ENCODE results near the gene SLC44A3. TPM values are rescaled to one million over a fixed set of nuclear protein-coding genes. Genes with fewer than 3 reads are reported as not detected.
"Not testable (repeated sequence)": the region's sequence is repeated elsewhere in the genome, so short reads cannot be mapped to it uniquely, and the experiment has no call there.

The SLC44A3 gene
- total RNA-seq, 1 donor from 2014 or later = 53.8 TPM

GRCh38 chr1:94836891-94837290 is 16.7 kb downstream of the SLC44A3 start:
- no peak for DNase-seq (ENCODE audit: low spot score)

DNA sequence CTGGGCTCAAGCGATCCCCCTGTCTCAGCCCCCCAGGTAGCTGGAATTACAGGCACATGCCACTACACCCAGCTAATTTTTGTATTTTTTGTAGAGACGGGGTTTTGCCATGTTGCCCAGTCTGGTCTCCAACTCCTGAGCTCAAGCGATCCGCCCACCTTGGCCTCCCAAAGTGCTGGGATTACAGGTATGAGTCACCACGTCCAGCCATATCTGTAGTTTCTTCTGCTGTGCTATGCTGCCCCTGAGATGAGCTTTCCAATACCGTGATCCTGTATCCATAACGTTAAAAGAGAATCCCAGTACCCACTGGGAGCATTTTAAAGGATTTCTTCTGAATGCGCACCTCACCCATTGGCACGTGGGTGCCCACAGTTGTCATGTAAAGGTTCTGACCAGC is 20.2 kb downstream of the SLC44A3 start:
- not testable (repeated sequence) for DNase-seq (ENCODE audit: low spot score)

DNA sequence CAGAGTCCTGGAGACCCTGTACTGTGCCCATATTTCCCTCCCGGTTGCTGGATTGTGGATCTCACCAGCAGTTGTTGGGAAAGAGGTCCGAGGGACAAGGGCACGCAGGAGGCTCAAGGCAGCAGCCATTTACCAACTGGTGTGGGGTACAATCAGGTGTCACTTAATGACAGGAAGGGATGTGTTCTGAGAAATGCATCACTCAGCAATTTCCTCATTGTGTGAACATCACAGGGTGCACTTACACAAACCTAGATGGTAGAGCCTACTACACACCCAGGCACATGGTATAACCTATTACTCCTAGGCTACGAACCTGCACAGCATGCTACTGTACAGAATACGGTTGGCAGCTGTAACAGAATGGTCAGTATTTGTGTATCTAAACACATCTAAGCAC is 20.7 kb downstream of the SLC44A3 start:
- DNase-seq (ENCODE audit: low spot score) = no peak

DNA sequence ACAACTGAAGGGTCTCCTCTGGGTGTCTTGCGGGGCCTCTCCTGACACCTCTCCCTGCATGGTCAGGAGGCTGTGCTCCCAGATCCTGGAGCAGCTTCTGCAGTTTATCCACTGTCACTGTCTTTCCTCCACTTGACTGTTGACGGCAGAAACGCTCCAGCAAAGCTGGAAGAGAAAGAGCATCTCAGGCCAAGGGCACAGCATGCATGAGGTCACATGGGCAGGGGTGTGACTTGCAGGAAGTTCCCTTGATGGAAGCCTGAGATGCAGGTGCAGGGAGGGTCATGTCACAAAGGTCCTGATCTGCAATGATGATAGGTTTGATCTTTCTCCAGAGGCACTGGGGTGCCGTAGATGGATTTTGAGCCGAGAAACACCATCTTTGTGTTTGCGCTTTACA is 23.3 kb downstream of the SLC44A3 start:
- no peak for DNase-seq (ENCODE audit: low spot score)

GRCh38 chr1:94843846-94844245 is 23.7 kb downstream of the SLC44A3 start:
- DNase-seq (ENCODE audit: low spot score) = no peak

DNA sequence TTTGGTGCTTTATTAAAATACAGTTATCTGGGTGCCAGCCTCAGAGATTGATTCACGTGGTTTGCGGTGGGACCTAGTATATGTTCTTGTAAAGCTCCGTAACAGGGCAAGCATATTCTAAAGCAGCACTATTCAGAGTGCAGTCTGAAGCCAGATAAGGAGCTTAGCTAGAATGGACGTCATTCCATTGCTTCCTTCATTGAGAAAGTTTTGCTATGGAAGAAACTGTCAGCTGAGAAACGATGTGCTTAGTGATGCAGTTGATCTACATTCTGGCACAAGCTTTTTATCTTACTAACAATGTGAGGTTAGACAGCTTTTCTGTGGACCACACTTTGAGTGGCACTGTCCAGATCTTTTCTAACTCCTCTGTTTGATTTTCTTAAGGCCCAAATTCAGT is 26.2 kb downstream of the SLC44A3 start:
- DNase-seq (ENCODE audit: low spot score) = no peak

GRCh38 chr1:94851571-94851970 is 31.4 kb downstream of the SLC44A3 start:
- DNase-seq (ENCODE audit: low spot score) = no peak

- no peak for DNase-seq (ENCODE audit: low spot score)
These were observed 32.6 kb downstream of the SLC44A3 start for GRCh38 chr1:94852788-94853187.

DNA sequence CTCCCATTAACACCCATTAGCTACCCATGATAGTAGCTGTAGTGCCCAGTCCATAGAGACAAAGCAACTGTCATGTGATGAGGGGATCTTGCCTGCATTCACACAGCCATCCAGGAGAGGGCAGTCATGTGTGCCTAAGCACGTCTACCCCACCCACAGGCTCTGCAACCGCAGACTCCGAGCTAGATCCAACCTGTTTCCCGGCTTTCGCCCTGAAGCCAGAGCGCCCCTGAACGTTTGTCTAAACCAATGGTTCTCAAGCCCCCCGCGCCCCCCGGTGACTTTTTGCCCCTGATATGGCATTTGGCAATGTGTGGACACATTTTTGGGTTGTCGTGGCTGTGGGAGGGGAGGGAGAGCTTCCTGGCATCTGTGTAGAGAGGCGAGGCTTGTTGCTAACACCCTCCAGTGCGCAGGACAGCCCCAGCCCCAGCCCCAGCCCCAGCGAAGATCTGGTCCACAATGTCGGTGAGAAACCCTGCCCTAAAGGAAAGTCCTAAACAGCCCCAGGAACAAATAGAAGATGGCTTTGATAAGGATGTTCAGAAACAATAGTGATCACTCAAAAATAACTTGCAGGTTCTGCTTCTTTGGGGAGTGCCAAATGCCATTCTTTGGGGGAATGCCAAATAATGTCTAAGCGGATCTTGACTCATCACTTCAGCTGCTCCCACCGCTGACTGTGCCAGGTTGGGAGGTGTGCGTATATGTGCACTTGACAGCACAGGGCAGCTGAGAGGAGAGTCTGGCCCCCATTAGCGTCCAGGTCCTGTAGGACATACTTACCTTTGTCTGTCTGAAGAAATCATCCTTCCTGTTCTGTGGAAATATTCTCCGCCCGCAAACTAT is 34.5 kb downstream of the SLC44A3 start:
- peak; percentile 91 for DNase-seq (ENCODE audit: low spot score)

DNA sequence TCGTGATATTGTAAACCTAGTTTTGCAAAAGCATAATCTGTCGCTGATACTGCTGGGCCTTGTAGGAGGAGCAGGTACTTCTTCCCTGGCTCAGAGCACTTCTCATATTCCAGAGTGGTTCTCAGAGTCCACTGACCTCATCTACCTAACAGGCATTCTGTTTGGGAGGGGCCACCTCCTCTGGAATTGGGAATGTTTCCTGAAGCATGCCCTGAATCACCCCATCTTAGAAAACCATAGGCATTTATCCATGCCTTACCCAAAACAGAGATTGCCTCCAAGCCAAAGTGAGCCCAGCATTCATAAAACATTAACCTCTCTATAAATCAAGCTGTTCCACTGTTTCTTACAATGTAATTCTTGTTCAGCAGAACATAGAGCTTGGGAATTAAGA is 35.1 kb downstream of the SLC44A3 start:
- DNase-seq (ENCODE audit: low spot score) = no peak

DNA sequence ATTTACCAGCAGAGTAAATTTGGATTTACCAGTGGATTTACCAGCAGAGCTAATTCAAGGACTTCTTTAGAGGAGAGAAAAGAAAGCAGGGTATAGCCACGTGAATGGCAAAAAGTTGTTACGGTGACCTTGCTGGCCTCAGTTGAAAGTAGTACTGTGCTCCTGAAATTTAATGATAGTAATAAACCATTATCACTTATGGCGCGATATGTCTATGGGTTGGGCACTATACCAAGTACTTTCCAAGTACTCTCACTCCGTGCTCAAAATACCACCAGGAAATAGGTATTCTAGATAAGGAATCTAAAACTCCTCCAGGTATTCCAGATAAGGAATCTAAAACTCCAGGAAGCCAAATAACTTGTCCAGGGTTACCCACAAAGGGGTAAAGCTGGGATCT is 35.8 kb downstream of the SLC44A3 start:
- no peak for DNase-seq (ENCODE audit: low spot score)

GRCh38 chr1:94856868-94857267 is 36.7 kb downstream of the SLC44A3 start:
- DNase-seq (ENCODE audit: low spot score) = no peak

- no peak for DNase-seq (ENCODE audit: low spot score)
These were observed 38.1 kb downstream of the SLC44A3 start for GRCh38 chr1:94858276-94858675.

GRCh38 chr1:94859174-94859573 is 39.0 kb downstream of the SLC44A3 start:
- no peak for DNase-seq (ENCODE audit: low spot score)

DNA sequence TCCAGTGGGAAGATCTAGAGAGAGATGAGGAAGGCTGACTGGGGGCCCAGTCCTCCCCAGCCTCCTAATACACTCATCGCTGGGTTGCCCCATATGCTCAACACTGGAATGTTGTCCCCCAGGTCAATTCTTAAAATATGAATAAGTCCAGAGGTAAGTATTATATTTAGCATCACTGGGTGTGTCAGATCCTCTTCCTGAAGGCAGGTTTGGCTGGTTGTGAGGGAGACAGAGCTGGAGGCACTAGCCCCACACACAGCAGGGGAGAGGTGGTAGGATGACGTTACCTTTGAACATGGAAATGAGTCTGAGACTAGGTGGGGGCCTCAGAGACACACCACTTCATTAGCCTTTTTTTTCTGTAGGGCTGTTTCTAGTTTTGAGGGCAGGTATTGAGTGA is 42.6 kb downstream of the SLC44A3 start:
- no peak for DNase-seq (ENCODE audit: low spot score)

- DNase-seq (ENCODE audit: low spot score) = no peak
These were observed 43.2 kb downstream of the SLC44A3 start for GRCh38 chr1:94863297-94863911.

GRCh38 chr1:94863919-94864318 is 43.8 kb downstream of the SLC44A3 start:
- peak; percentile 70 for DNase-seq (ENCODE audit: low spot score)

DNA sequence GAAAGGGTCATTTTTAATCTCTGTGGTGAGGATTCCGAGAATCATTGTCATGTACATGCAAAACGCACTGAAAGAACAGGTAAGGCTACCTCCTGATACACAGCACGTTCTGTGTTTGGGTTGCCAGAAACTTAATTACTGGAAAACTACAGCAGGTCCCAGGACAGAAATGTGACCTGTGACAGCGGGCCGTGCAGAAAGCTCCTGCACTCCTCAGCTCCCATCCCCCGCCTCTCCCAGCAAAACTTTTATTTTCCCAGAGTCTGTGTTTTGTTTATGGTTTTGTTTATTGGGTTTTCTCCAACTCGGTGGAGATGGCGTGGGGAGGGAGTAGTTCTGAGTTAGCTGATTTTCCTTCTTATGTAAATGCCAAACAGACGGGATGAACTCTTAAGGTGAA is 44.7 kb downstream of the SLC44A3 start:
- peak; percentile 27 for DNase-seq (ENCODE audit: low spot score)

DNA sequence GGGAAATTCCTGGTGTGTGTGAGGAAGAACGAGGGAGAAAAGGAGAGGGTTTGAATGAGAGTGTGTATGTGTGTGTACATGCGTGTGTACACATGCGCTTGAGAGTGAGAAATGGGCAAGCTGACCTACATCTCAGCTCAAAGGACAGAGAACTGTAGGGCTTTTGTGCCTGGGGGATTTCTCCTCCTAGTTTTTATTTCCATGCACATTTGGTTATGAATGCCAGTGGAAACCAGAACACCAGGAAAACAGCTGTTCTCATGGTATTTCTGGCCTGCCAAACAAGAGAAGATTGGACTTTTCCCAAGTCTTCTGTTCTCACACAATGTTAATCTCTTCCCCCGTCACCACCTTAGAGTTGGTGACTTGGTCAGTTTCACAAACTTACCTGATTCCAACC is 45.2 kb downstream of the SLC44A3 start:
- no peak for DNase-seq (ENCODE audit: low spot score)

DNA sequence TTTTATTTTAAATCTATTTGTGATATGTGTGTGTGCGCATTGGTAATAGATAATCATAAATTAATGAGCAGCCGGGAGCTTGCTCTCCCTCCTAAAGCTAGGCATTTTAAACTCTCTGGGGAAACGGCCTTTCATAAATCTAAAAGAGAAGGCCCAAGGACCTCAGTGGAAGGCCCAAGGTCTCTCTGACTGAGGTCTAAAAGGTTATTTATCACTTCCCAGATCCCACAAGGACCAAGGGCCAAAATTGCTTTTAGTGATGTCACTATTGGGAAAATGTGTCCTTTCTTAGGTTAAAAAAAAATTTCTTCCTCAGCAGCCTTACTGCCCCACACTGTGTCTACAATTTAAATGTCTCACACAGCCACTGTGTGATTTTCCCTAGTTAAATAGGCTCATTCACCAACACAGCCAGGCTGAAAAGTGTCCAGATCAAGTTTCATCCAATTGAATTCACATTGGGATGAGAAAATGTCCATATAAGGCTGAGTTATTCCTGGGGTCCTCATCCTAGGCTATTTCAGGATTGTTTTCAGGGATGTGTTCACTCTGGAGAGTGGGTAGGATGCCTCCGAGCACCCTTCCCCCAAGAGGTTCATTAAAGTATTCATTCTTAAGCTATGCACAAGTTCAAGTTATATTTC is 46.1 kb downstream of the SLC44A3 start:
- DNase-seq (ENCODE audit: low spot score) = no peak

DNA sequence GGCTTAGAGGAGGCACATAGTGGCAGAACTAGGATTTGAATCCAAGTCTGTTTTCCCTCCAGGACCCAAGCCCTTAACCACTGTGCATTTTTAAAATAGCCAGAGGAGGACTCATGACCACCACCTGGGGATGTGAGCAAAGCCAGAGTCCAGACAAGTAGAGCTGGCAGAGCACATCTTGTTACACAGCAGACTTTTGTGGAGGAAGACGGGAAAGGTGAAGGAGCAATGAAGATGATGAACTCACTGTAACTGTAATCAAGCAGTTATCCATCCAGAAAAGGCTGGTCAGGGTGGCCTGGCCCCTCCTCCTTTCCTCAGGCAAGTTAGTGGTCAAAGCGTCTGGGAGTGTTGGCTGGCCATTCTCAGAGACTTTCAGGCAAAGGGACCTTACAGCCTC is 50.9 kb downstream of the SLC44A3 start:
- no peak for DNase-seq (ENCODE audit: low spot score)

GRCh38 chr1:94872771-94873495 is 52.8 kb downstream of the SLC44A3 start:
- DNase-seq (ENCODE audit: low spot score) = no peak

Measured in mucosa of gallbladder (tissue), 1 donor.